Measurements from ENCODE around the gene COQ7.

DNA sequence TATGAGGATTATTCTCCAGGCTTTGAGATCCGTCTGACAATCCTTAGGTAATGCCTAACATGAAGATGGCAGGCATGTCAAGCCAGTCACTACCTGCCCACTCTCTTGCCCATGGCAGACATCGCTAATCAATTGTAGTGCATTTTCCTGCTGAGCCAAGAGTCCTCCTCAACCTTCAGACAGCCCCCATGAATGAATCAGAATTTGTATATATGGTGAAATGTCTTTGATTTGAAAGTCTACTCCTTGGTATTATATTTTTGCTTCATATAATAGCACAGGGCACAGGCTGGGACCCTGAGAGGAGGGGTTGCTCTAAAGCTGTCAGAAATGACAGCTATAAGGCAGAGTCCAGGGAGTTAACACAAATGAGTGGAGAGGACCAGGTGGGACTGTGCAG, 27.0 kb upstream of the COQ7 start:
- TF ChIP-seq, protein P1, sequence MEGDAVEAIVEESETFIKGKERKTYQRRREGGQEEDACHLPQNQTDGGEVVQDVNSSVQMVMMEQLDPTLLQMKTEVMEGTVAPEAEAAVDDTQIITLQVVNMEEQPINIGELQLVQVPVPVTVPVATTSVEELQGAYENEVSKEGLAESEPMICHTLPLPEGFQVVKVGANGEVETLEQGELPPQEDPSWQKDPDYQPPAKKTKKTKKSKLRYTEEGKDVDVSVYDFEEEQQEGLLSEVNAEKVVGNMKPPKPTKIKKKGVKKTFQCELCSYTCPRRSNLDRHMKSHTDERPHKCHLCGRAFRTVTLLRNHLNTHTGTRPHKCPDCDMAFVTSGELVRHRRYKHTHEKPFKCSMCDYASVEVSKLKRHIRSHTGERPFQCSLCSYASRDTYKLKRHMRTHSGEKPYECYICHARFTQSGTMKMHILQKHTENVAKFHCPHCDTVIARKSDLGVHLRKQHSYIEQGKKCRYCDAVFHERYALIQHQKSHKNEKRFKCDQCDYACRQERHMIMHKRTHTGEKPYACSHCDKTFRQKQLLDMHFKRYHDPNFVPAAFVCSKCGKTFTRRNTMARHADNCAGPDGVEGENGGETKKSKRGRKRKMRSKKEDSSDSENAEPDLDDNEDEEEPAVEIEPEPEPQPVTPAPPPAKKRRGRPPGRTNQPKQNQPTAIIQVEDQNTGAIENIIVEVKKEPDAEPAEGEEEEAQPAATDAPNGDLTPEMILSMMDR (IDR thresholded peaks at IDR 0.05; ENCODE audit: low read length), result no peak
- no peak for TF ChIP-seq EZH2 (IDR thresholded peaks at IDR 0.05; ENCODE audit: borderline replicate concordance, low read length)

Measured in OCI-LY1 (cell line).